ENCODE measurements around the gene FAM184B. TPM values are rescaled to one million over a fixed set of nuclear protein-coding genes. Genes with fewer than 3 reads are reported as not detected.

Gene FAM184B
- total and polyA plus RNA-seq, 2 experiments from 2014 or later: 0.11 to 0.49 TPM

DNA sequence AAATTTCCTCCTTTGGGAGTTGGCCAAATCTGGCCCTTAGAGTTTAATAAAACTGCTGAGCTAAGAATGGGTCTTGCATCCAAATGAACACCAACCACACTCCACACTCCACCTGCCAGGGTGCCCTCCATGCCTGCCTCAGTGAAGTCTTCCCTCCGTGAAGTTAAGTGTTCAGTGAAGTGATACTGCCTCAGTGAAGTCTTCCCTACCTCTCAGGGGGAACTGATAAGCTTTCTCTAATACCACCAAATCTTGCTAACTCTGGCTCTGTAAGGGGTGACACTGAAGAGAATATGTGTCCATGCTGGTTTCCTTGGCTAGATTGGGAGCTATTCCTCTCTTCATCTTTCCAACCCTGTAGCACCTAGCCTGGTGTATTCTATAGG, 139.0 kb downstream of the FAM184B start (continued):
- TF ChIP-seq, protein P1, sequence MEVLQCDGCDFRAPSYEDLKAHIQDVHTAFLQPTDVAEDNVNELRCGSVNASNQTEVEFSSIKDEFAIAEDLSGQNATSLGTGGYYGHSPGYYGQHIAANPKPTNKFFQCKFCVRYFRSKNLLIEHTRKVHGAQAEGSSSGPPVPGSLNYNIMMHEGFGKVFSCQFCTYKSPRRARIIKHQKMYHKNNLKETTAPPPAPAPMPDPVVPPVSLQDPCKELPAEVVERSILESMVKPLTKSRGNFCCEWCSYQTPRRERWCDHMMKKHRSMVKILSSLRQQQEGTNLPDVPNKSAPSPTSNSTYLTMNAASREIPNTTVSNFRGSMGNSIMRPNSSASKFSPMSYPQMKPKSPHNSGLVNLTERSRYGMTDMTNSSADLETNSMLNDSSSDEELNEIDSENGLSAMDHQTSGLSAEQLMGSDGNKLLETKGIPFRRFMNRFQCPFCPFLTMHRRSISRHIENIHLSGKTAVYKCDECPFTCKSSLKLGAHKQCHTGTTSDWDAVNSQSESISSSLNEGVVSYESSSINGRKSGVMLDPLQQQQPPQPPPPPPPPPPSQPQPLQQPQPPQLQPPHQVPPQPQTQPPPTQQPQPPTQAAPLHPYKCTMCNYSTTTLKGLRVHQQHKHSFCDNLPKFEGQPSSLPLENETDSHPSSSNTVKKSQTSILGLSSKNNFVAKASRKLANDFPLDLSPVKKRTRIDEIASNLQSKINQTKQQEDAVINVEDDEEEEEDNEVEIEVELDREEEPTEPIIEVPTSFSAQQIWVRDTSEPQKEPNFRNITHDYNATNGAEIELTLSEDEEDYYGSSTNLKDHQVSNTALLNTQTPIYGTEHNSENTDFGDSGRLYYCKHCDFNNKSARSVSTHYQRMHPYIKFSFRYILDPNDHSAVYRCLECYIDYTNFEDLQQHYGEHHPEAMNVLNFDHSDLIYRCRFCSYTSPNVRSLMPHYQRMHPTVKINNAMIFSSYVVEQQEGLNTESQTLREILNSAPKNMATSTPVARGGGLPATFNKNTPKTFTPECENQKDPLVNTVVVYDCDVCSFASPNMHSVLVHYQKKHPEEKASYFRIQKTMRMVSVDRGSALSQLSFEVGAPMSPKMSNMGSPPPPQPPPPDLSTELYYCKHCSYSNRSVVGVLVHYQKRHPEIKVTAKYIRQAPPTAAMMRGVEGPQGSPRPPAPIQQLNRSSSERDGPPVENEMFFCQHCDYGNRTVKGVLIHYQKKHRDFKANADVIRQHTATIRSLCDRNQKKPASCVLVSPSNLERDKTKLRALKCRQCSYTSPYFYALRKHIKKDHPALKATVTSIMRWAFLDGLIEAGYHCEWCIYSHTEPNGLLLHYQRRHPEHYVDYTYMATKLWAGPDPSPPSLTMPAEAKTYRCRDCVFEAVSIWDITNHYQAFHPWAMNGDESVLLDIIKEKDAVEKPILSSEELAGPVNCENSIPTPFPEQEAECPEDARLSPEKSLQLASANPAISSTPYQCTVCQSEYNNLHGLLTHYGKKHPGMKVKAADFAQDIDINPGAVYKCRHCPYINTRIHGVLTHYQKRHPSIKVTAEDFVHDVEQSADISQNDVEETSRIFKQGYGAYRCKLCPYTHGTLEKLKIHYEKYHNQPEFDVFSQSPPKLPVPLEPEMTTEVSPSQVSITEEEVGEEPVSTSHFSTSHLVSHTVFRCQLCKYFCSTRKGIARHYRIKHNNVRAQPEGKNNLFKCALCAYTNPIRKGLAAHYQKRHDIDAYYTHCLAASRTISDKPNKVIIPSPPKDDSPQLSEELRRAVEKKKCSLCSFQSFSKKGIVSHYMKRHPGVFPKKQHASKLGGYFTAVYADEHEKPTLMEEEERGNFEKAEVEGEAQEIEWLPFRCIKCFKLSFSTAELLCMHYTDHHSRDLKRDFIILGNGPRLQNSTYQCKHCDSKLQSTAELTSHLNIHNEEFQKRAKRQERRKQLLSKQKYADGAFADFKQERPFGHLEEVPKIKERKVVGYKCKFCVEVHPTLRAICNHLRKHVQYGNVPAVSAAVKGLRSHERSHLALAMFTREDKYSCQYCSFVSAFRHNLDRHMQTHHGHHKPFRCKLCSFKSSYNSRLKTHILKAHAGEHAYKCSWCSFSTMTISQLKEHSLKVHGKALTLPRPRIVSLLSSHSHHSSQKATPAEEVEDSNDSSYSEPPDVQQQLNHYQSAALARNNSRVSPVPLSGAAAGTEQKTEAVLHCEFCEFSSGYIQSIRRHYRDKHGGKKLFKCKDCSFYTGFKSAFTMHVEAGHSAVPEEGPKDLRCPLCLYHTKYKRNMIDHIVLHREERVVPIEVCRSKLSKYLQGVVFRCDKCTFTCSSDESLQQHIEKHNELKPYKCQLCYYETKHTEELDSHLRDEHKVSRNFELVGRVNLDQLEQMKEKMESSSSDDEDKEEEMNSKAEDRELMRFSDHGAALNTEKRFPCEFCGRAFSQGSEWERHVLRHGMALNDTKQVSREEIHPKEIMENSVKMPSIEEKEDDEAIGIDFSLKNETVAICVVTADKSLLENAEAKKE (CRISPR knock-in tag; IDR thresholded peaks at IDR 0.05): no peak
- TF ChIP-seq STAT1 (IDR thresholded peaks at IDR 0.05; ENCODE audit: unreplicated experiment) (no peak), NANOG (IDR thresholded peaks at IDR 0.05; ENCODE audit: borderline replicate concordance) (no peak)

DNA sequence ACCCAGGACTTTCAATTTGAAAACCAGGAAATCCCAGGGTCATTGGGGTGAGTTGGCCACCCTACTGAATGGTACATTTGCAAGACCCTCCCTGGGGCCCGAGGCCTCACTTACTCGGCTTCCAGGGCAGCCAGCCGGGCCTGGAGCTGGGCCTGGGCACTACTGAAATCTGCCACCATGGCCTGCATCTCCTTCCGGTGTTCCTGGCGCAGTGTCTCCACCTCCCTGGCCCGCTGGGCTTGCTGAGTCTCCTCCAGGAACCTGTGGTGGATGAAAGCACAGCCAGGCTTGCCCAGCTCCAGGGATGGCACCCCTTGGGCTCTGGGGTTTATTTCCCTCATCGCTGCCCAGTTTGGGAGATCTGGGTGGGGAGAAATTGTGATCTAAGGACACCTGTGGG, 142.3 kb downstream of the FAM184B start:
- Histone ChIP-seq H3K4me3 (no peak overlapping the region), H3K4me2 (no peak overlapping the region), H3K27ac (ENCODE audit: low read depth) (no peak overlapping the region), H3K4me1 (ENCODE audit: insufficient read depth) (no peaks in the 10 kb centered on the region), H3K79me2 (replicated peaks; ENCODE audit: insufficient read depth) (no peaks in the 10 kb centered on the region), H3K9me2 (ENCODE audit: insufficient read depth) (no peaks in the 10 kb centered on the region), H4K20me1 (replicated peaks; ENCODE audit: insufficient read depth) (0 out of 2 replicates have a peak, but pooled peaks cover 10% of the 10 kb centered on the region), H2AFZ (no peak overlapping the region), H3K36me3 (ENCODE audit: insufficient read depth) (peaks cover 8% of the 10 kb centered on the region; the same call in 1 of the 2 replicates), H3K27me3 (ENCODE audit: insufficient read depth) (peaks cover 10% of the 10 kb centered on the region; the same call in 1 of the 2 replicates), H3F3A (replicated peaks; ENCODE audit: low read depth) (peaks cover 13% of the 10 kb centered on the region; the same call in 1 of the 2 replicates)
- peaks cover 13% of the 10 kb centered on the region for H3K9me3 Mint-ChIP-seq
- no peaks in the 10 kb centered on the region for H3K4me1 Mint-ChIP-seq
- no peak for DNase-seq (ENCODE audit: low spot score)
- no peak overlapping the region; the same call in 1 of the 2 replicates for H3K27ac Mint-ChIP-seq
- peaks cover 27% of the 10 kb centered on the region for H3K36me3 Mint-ChIP-seq (ENCODE audit: low read depth)
- H3K27me3 Mint-ChIP-seq (ENCODE audit: insufficient read depth, low read depth, poor library complexity): peaks cover 21% of the 10 kb centered on the region
- no peak overlapping the region for H3K4me3 Mint-ChIP-seq
- ATAC-seq: no peak
- TF ChIP-seq JUNB (IDR thresholded peaks at IDR 0.05; ENCODE audit: unreplicated experiment) (no peak), ZNF331 (CRISPR knock-in tag; IDR thresholded peaks at IDR 0.05; ENCODE audit: low read depth) (no peak), POLR2AphosphoS5 (IDR thresholded peaks at IDR 0.05; ENCODE audit: low read depth) (no peak)
- TF ChIP-seq, protein P1 (CRISPR knock-in tag; IDR thresholded peaks at IDR 0.05): no peak

Measured in GM23338 (cell line).